ENCODE data around the gene MPZL1. TPM values are rescaled to one million over a fixed set of nuclear protein-coding genes. Genes with fewer than 3 reads are reported as not detected.

Gene MPZL1
- polyA plus RNA-seq, 3 donors: 108 to 128 (median 114) TPM

- DNase-seq: no peak
Observed at GRCh38 chr1:167746013-167746672, 24.4 kb downstream of the MPZL1 start.

- no peak for DNase-seq
Observed at GRCh38 chr1:167746988-167747655, 25.3 kb downstream of the MPZL1 start.

- DNase-seq: no peak
Observed at GRCh38 chr1:167747988-167748387, 26.2 kb downstream of the MPZL1 start.

- DNase-seq: no peak
Observed at GRCh38 chr1:167748906-167749305, 27.1 kb downstream of the MPZL1 start.

- no peak for DNase-seq
Observed at GRCh38 chr1:167749741-167750140, 28.0 kb downstream of the MPZL1 start.

- DNase-seq: no peak
Observed at GRCh38 chr1:167750641-167751040, 28.9 kb downstream of the MPZL1 start.

- DNase-seq: no peak
Observed at GRCh38 chr1:167751676-167752075, 29.9 kb downstream of the MPZL1 start.

GRCh38 chr1:167752219-167752985 is 30.6 kb downstream of the MPZL1 start:
- DNase-seq: no peak

- DNase-seq: no peak
Observed at GRCh38 chr1:167755654-167756053, 33.9 kb downstream of the MPZL1 start.

GRCh38 chr1:167756730-167757405 is 35.1 kb downstream of the MPZL1 start:
- DNase-seq: no peak

GRCh38 chr1:167757433-167758309 is 35.9 kb downstream of the MPZL1 start:
- no peak for DNase-seq

GRCh38 chr1:167761400-167761799 is 39.6 kb downstream of the MPZL1 start:
- DNase-seq: no peak

- DNase-seq: no peak
Observed at GRCh38 chr1:167762061-167762746, 40.4 kb downstream of the MPZL1 start.

GRCh38 chr1:167763525-167764220 is 41.9 kb downstream of the MPZL1 start:
- DNase-seq: no peak

GRCh38 chr1:167764458-167765330 is 42.9 kb downstream of the MPZL1 start:
- no peak for DNase-seq

GRCh38 chr1:167765496-167765895 is 43.7 kb downstream of the MPZL1 start:
- DNase-seq: no peak

- no peak for DNase-seq
Observed at GRCh38 chr1:167766538-167766937, 44.8 kb downstream of the MPZL1 start.

- no peak for DNase-seq
Observed at GRCh38 chr1:167767761-167768160, 46.0 kb downstream of the MPZL1 start.

- DNase-seq: no peak
Observed at GRCh38 chr1:167770127-167770526, 48.3 kb downstream of the MPZL1 start.
